22Rv1 (cell line): ENCODE data around the gene PKNOX2.

Experiments
- CTCF ChIP-seq: fragments of 450-650 bp; IDR thresholded peaks from 2 replicates; pipeline ENCODE4 v1.5.1; 2017; ENCODE audit warnings: mild to moderate bottlenecking
- ZFX ChIP-seq: fragments of 450-650 bp; IDR thresholded peaks from 2 replicates; pipeline ENCODE4 v1.6.1; 2017; ENCODE audit warnings: antibody characterized with exemption, borderline replicate concordance

- TF ChIP-seq CTCF = no peak
- TF ChIP-seq ZFX = no peak
These were observed 138.6 kb downstream of the PKNOX2 start for GRCh38 chr11:125303186-125303585.
